Cardiac muscle cell (in vitro differentiated cells and primary cell): ENCODE measurements around the gene RNF39. TPM values are rescaled to one million over a fixed set of nuclear protein-coding genes. Genes with fewer than 3 reads are reported as not detected.

Source experiments
- DNase-seq, 2 donors: peaks; one replicate each; pipeline versions ENCODE4 v3.0.0 to v3.0.0-alpha.2; 2010 to 2017; ENCODE audit warnings: low read depth in 1 of 2, low spot score in 1 of 2
- H3K27ac ChIP-seq: fragments of 200-600 bp; sonication (generic); 2 replicates; pipeline ENCODE4 v1.5.1; 2016
- H3K27me3 ChIP-seq: fragments of 200-600 bp; sonication (generic); 2 replicates; pipeline ENCODE4 v1.6.0; 2016; ENCODE audit warnings: control low read depth
- H3K36me3 ChIP-seq: fragments of 200-600 bp; sonication (generic); 2 replicates; pipeline ENCODE4 v1.5.1; 2016; ENCODE audit warnings: control low read depth
- H3K4me1 ChIP-seq: fragments of 200-600 bp; sonication (generic); 2 replicates; pipeline ENCODE4 v1.8.1; 2017; ENCODE audit warnings: low read depth, mild to moderate bottlenecking, mixed run types
- H3K4me3 ChIP-seq: fragments of 200-600 bp; sonication (generic); 2 replicates; pipeline ENCODE4 v1.5.1; 2016; ENCODE audit warnings: mild to moderate bottlenecking
- H3K9me3 ChIP-seq: fragments of 200-600 bp; sonication (generic); 2 replicates; pipeline ENCODE4 v1.5.1; 2017; ENCODE audit warnings: low read depth, mild to moderate bottlenecking, control low read depth
- polyA plus RNA-seq: library from polyadenylated mRNA; unstranded; fragments of >200 nt; fragmentation: Nextera tagmentation; extraction: Ambion mirVana; gene quantifications from 2 replicates; pipeline ENCODE4 v1.2.1, GENCODE V29; 2016
- total RNA-seq: library from RNA; depleted of rRNA; stranded (reverse); fragments of >200 nt; gene quantifications from 2 replicates; pipeline ENCODE4 v1.2.3, GENCODE V29; 2016
- TF ChIP-seq, protein P1 (sequence below): IDR thresholded peaks from 2 replicates; pipeline ENCODE4 v1.5.1; 2012; ENCODE audit warnings: low read depth, mild to moderate bottlenecking, low read length

The RNF39 gene
- total and polyA plus RNA-seq, 2 experiments from 2014 or later, result 0.46 TPM; not detected in 1

DNA sequence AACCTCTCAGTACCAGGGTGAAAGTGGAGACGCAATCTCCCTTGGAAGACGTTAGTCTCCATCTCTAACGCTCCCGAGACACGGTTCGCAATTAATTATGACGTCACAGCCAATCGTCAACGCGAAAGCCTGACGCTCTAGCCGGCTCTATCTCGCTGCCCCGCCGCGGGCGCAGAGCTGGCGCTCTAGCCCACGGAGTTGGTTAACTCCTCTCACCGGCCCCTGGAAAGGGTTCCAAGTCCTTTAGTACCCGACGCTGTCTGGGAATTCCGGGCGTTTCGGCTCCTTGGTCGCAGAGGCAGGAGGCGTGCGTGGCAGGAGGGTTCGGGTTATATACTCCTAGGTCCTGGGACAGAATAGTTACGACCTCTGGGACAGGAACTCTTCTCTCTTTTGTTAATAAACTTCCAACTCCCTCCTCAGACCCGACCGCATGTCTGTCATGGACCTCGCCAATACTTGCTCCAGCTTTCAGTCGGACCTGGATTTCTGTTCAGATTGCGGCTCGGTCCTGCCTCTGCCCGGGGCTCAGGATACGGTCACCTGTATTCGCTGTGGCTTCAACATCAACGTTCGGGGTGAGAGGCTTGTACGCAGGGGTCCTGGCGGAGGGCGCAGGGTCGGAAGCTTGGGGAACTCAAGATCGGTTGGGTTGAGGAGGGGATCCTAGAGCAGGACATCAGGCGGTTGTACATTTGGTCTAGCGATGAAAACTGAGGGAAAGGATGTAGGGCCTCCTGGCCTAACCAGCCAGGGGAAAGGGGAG lies 14.3 kb downstream of the RNF39 start, which contains the start of gene POLR1H:
TSS of gene POLR1H (plus strand) at position 174 of the 766 bp plus-strand sequence. CDS start at position 434, 260 bp downstream.
- peak within 1 kb of the TSS; percentile 93 for H3K27ac ChIP-seq
- no peaks in the 10 kb centered on the region for H3K27me3 ChIP-seq
- H3K4me3 ChIP-seq, result peak within 1 kb of the TSS; percentile 86
- no peaks in the 10 kb centered on the region for H3K36me3 ChIP-seq
- TF ChIP-seq, protein P1, sequence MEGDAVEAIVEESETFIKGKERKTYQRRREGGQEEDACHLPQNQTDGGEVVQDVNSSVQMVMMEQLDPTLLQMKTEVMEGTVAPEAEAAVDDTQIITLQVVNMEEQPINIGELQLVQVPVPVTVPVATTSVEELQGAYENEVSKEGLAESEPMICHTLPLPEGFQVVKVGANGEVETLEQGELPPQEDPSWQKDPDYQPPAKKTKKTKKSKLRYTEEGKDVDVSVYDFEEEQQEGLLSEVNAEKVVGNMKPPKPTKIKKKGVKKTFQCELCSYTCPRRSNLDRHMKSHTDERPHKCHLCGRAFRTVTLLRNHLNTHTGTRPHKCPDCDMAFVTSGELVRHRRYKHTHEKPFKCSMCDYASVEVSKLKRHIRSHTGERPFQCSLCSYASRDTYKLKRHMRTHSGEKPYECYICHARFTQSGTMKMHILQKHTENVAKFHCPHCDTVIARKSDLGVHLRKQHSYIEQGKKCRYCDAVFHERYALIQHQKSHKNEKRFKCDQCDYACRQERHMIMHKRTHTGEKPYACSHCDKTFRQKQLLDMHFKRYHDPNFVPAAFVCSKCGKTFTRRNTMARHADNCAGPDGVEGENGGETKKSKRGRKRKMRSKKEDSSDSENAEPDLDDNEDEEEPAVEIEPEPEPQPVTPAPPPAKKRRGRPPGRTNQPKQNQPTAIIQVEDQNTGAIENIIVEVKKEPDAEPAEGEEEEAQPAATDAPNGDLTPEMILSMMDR, result no peak
- DNase-seq, result peak; percentile 98 to 99
- H3K9me3 ChIP-seq, result no peaks in the 10 kb centered on the region
- no peaks in the 10 kb centered on the region for H3K4me1 ChIP-seq

DNA sequence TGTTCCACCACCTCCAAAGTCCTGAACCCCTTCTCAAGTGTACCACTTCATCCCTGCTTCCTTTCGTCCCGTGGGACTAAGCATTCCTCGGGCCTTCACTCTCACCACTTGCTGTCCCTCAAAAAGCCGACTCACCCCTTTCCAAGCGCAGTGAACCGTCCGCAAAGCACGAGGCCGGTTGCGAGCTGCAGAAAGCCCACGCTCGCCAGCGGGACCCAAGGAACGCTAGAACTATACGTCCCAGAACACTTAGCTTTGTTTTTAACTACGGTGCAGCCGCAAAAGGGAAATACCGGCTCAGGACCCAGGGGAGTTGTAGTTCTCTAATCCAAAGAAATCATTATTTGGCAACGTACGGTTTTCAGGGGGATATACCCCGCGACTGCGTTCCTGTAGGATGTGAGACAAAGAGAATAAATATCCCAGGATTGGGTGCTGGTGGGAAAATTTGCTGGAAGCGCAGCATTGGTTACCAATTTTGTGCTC lies 14.9 kb downstream of the RNF39 start:
- peak; percentile 46 to 57 for DNase-seq
- TF ChIP-seq, protein P1, result no peak
- peak overlapping the region; percentile 93 for H3K27ac ChIP-seq
- no peaks in the 10 kb centered on the region for H3K27me3 ChIP-seq
- H3K9me3 ChIP-seq, result no peaks in the 10 kb centered on the region
- H3K4me3 ChIP-seq, result peak overlapping the region; percentile 86
- no peaks in the 10 kb centered on the region for H3K4me1 ChIP-seq
- peaks cover 6% of the 10 kb centered on the region for H3K36me3 ChIP-seq

DNA sequence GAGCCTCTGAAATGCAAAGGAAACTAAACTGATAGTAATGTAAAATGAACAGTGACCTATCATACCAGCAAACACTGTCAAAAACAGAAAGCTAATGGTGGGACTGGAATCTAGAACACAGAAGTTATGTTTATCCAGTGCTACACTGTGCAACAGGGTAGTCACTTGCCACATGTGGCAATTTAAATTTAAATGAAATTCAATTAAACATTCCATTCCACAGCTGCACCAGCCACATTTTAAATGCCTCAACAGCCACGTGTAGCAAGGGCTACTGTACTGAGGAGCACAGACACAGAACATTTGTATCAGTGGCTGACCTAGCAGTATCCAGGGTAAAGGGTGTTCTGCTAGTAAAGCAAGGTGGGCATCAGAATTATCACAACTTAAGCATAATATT lies 20.1 kb downstream of the RNF39 start:
- H3K4me3 ChIP-seq, result no peak overlapping the region
- DNase-seq, result no peak
- peaks cover 6% of the 10 kb centered on the region for H3K36me3 ChIP-seq
- H3K9me3 ChIP-seq, result no peaks in the 10 kb centered on the region
- H3K27ac ChIP-seq, result no peak overlapping the region
- H3K27me3 ChIP-seq, result no peaks in the 10 kb centered on the region
- TF ChIP-seq, protein P1, result no peak
- no peaks in the 10 kb centered on the region for H3K4me1 ChIP-seq

DNA sequence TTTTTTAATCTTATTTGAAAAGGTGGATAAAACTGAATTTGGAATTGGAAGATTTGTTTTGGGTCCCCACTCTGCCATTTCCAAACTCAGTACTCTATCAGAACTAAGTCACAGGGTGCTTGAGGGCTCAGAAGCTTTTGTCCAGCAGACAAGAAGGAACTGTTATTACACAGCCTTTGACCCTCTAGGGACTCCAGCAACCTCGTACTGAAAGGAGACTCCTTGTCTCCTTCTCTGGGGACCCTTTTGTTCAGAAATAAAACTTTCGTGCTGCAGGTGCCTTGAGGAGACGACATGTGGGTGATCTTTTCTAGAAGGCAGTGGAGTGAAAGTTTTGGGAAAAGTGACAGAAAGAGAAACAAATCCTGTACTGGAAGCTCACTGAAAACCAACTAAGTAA lies 21.9 kb downstream of the RNF39 start:
- Histone ChIP-seq H3K27me3 (no peaks in the 10 kb centered on the region), H3K4me1 (no peaks in the 10 kb centered on the region), H3K27ac (no peak overlapping the region), H3K4me3 (no peak overlapping the region), H3K36me3 (peaks cover 6% of the 10 kb centered on the region), H3K9me3 (no peaks in the 10 kb centered on the region)
- DNase-seq, result no peak
- TF ChIP-seq, protein P1, result no peak

DNA sequence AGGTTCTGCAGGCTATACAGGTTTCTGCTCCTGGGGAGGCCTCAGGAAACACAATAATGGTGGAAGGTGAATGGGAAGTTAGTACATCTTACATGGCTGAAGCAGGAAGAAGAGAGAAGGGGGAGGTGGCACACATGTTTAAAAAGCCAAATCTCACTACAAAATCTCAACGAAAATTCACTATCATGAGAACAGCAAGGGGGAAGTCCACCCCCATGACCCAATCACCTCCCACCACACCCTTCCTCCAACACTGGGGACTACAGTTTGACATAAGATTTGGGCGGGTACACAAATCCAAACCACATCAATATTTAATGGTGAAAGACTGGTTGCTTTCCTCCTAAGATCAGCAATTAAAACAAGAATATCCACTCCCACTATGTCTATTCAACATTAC lies 28.3 kb downstream of the RNF39 start:
- Histone ChIP-seq H3K4me3 (no peak overlapping the region), H3K27me3 (no peaks in the 10 kb centered on the region), H3K36me3 (no peaks in the 10 kb centered on the region), H3K9me3 (no peaks in the 10 kb centered on the region), H3K4me1 (no peaks in the 10 kb centered on the region), H3K27ac (no peak overlapping the region)
- TF ChIP-seq, protein P1, result no peak
- no peak for DNase-seq
